SK-N-MC (cell line): Measurements from ENCODE around the gene ANKS1B.

ENCODE experiments used
- EZH2 ChIP-seq: fragments of 200-600 bp; sonication (generic); IDR thresholded peaks from one replicate; pipeline ENCODE4 v1.6.1; 2017; ENCODE audit warnings: antibody characterized with exemption
- FOXP2 ChIP-seq: optimal IDR thresholded peaks from 2 replicates; pipeline ENCODE3; 2011; ENCODE audit warnings: mild to moderate bottlenecking, moderate library complexity; ENCODE audit not compliant: insufficient read depth; ENCODE audit errors: extremely low read length, control extremely low read depth
- POLR2AphosphoS5 ChIP-seq: IDR thresholded peaks from 2 replicates; pipeline ENCODE4 v1.6.1; 2012; ENCODE audit warnings: mild to moderate bottlenecking, low read depth, low read length, borderline replicate concordance

DNA sequence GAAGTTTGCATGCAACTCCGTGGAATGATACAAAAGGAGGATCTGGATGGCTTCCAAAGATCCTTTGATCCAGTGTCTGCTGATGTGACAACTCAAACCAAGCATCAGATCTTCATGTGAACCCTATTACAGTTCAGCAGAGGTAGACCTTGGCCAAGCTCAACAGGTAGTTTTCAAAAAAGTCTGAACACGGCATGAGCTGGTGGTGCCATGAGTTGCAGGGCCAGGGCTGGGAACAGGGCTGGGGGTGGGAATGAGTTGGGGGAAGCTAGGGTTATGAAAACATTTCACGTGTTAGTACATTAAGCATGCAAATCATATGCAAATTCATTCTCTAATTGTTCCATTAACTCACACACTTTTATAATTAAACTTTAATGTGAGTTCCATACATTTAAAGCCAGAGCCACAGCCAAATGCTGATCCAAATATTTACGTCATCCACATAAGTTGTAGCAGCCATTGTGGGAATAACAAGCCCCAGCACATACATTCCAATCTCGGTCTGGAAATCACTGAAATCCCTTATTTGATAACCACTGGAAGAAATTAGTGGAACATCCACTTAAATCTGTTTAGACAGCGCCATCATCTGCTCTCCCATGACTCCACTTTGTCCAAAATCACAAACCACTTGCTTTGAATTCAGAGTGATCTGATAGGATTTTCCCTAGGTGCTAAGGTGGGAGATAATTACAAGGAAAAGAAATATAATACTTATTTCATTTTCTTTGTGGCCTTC lies 1181.1 kb downstream of the ANKS1B start:
- TF ChIP-seq POLR2AphosphoS5: no peak
- TF ChIP-seq EZH2: no peak
- TF ChIP-seq FOXP2: no peak
